ENCODE results near the gene SPATS2L.

The SPATS2L gene

DNA sequence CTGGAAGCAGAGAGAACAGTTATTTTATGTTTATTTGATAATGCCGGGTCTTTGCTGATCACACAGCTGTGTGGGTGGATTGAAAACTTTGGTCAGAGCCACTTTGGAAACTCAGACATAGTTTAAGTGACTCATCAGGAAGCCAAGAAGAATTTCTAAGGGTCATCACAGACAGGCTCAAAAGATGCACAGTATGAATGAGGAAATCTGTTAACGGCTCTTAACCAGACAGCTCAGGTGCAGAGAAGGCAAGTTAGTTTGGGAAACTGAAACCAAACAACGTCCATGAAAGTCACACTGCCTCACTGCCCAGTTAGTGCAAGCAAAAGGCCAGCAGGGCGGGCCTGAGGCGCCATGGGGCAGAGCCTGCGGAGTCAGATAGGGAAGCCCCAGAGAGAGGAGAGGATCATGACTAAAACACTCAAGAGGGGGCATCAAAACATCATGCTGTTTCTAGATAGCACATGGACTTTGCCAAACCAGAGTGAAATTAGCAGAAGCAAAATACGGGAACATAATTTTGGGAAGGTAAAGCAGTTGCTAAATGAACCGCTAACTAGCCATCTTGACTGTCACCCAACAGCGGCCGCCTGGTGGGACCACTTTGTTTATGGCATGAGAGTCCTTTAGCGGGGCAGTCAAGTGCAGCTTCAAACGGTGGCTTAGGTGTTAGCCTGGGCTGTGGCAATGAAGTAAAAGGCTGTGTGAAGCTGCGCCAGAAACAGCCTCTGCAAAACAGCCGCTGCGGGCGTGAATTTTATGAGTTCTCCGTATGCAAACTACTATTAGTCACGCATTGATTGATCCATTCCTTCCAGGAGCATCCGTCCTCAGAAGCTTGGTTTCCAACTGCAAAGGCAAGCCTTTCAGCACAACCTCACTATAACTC lies 102.2 kb downstream of the SPATS2L start:
- DNase-seq (ENCODE audit: low read depth), result no peak
- TF ChIP-seq, protein P1, sequence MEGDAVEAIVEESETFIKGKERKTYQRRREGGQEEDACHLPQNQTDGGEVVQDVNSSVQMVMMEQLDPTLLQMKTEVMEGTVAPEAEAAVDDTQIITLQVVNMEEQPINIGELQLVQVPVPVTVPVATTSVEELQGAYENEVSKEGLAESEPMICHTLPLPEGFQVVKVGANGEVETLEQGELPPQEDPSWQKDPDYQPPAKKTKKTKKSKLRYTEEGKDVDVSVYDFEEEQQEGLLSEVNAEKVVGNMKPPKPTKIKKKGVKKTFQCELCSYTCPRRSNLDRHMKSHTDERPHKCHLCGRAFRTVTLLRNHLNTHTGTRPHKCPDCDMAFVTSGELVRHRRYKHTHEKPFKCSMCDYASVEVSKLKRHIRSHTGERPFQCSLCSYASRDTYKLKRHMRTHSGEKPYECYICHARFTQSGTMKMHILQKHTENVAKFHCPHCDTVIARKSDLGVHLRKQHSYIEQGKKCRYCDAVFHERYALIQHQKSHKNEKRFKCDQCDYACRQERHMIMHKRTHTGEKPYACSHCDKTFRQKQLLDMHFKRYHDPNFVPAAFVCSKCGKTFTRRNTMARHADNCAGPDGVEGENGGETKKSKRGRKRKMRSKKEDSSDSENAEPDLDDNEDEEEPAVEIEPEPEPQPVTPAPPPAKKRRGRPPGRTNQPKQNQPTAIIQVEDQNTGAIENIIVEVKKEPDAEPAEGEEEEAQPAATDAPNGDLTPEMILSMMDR (IDR thresholded peaks at IDR 0.05; ENCODE audit: control insufficient read depth, extremely low read depth, insufficient read depth), result no peak
- no peak overlapping the region for H3K4me3 ChIP-seq (ENCODE audit: low read depth, low read length)

- no peak overlapping the region for H3K4me3 ChIP-seq (ENCODE audit: low read depth, low read length)
- TF ChIP-seq, protein P1 (IDR thresholded peaks at IDR 0.05; ENCODE audit: control insufficient read depth, extremely low read depth, insufficient read depth), result no peak
- no peak for DNase-seq (ENCODE audit: low read depth)
Observed at GRCh38 chr2:200411831-200412230, 105.3 kb downstream of the SPATS2L start.

DNA sequence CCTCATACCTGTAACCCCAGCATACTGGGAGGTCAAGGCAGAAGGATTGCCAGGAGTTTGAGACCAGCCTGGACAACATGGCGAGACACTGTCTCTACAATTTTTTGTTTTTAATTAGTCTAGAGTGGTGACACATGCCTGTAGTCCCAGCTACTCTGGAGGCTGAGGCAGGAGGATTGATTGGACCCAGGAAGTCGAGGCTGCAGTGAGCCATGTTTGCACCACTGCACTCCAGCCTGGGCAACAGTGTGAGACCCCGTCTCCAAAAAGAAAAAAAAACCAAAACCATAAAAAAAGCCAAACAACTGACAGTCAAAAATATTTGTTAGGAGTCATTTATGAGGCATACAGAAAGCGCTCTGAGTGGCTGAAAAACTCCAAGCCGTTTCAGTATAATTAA lies 107.9 kb downstream of the SPATS2L start:
- no peak for DNase-seq (ENCODE audit: low read depth)
- TF ChIP-seq, protein P1 (IDR thresholded peaks at IDR 0.05; ENCODE audit: control insufficient read depth, extremely low read depth, insufficient read depth), result no peak
- H3K4me3 ChIP-seq (ENCODE audit: low read depth, low read length), result no peak overlapping the region

DNA sequence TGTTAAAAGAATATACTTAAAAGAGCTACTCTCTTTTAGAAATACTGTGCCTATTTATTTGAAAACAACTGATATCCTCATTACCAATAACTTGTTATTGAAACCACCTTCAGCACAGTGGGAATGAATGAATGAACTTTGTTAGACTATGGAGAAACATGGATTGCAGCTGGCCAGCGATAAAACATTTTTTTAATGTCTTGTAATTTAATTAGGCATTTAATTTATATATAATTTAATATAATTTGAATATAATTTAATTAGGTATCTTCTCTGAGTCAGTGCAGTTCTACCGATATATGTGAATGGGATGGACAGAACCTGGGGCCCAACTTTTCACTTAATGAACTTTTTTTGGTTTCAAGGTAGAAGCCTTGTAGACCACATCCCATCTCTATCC lies 109.0 kb downstream of the SPATS2L start:
- DNase-seq (ENCODE audit: low read depth), result no peak
- TF ChIP-seq, protein P1 (IDR thresholded peaks at IDR 0.05; ENCODE audit: control insufficient read depth, extremely low read depth, insufficient read depth), result no peak
- H3K4me3 ChIP-seq (ENCODE audit: low read depth, low read length), result no peak overlapping the region

DNA sequence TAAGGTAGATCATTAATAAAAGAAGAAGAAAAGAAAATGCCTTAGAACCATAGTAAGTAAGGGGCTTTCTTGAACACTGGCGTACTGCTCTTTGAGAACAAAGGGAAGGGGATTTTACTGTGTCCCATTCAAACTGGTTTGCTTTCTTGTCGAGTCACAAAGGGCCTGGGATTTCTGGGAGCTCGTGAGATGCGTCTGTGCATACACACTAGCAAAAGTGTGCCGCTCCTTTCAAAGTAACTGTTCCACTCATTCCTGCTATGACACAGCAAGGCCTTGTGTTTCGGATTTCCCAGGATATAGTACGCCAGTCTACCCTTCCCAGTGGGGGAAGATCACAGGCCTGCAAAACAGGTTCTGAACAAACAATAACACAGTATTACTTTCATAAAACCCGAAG lies 110.4 kb downstream of the SPATS2L start:
- TF ChIP-seq, protein P1 (IDR thresholded peaks at IDR 0.05; ENCODE audit: control insufficient read depth, extremely low read depth, insufficient read depth), result no peak
- DNase-seq (ENCODE audit: low read depth), result no peak
- H3K4me3 ChIP-seq (ENCODE audit: low read depth, low read length), result no peak overlapping the region

- DNase-seq (ENCODE audit: low read depth), result no peak
- TF ChIP-seq, protein P1 (IDR thresholded peaks at IDR 0.05; ENCODE audit: control insufficient read depth, extremely low read depth, insufficient read depth), result no peak
Observed at GRCh38 chr2:200417366-200417765, 110.9 kb downstream of the SPATS2L start.

GRCh38 chr2:200418399-200418798 lies 111.9 kb downstream of the SPATS2L start:
- no peak overlapping the region for H3K4me3 ChIP-seq (ENCODE audit: low read depth, low read length)
- DNase-seq (ENCODE audit: low read depth), result no peak
- TF ChIP-seq, protein P1 (IDR thresholded peaks at IDR 0.05; ENCODE audit: control insufficient read depth, extremely low read depth, insufficient read depth), result no peak

More at GRCh38 chr2:200417366-200417765, 110.9 kb downstream of the SPATS2L start:
- no peak overlapping the region for H3K4me3 ChIP-seq (ENCODE audit: low read depth, low read length)

Measured in LNCaP clone FGC (cell line).